ENCODE measurements around the gene PLXDC2. TPM values are rescaled to one million over a fixed set of nuclear protein-coding genes. Genes with fewer than 3 reads are reported as not detected.

The PLXDC2 gene
- total RNA-seq, 2 experiments from 2014 or later, result not detected

GRCh38 chr10:19961076-19962053, 145.1 kb downstream of the PLXDC2 start:
- no peaks in the 10 kb centered on the region for H3K36me3 Mint-ChIP-seq (ENCODE audit: low read depth)
- no peak for ATAC-seq
- intact Hi-C loops (cut with micrococcal nuclease), result no loop called here
- ChIA-PET POLR2A (interaction anchor here (0.6 kb wide), 2 partner anchors 18 to 31 kb away, joined by 3 to 4 read pairs; no protein-coding TSS in a partner anchor), CTCF (interaction anchor here (1.0 kb wide), 1 partner anchor 83 kb away, joined by 3 read pairs; no protein-coding TSS in a partner anchor)
- H3K27me3 Mint-ChIP-seq, result no peaks in the 10 kb centered on the region
- TF ChIP-seq, protein P1, sequence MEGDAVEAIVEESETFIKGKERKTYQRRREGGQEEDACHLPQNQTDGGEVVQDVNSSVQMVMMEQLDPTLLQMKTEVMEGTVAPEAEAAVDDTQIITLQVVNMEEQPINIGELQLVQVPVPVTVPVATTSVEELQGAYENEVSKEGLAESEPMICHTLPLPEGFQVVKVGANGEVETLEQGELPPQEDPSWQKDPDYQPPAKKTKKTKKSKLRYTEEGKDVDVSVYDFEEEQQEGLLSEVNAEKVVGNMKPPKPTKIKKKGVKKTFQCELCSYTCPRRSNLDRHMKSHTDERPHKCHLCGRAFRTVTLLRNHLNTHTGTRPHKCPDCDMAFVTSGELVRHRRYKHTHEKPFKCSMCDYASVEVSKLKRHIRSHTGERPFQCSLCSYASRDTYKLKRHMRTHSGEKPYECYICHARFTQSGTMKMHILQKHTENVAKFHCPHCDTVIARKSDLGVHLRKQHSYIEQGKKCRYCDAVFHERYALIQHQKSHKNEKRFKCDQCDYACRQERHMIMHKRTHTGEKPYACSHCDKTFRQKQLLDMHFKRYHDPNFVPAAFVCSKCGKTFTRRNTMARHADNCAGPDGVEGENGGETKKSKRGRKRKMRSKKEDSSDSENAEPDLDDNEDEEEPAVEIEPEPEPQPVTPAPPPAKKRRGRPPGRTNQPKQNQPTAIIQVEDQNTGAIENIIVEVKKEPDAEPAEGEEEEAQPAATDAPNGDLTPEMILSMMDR (IDR thresholded peaks at IDR 0.05), result no peak
- DNase-seq, result no peak
- no peaks in the 10 kb centered on the region for H3K4me1 Mint-ChIP-seq (ENCODE audit: low read depth)
- H3K9me3 Mint-ChIP-seq, result no peaks in the 10 kb centered on the region
- H3K27ac Mint-ChIP-seq, result no peak overlapping the region
- no peak overlapping the region for H3K4me3 Mint-ChIP-seq

DNA sequence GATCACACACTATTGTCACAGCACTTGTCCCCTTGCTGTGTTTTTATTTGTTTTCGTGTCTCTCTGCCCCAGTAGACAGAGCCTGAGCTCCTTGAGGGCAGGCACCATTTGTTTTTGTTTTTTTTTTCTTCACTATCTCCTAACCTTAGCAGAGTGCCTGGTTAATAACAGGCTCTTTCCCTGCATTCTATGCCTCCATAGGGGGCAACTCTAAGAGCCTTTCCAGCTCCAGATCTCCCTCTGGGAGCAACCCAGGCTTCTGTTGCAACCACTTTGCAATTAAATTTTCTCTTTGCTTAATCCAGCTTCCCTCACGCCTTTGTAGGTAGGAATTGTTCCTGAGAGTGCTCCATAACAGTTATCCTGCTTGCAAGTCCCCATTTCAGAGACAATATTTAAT, 148.4 kb downstream of the PLXDC2 start:
- Mint-ChIP-seq H3K27me3 (no peaks in the 10 kb centered on the region), H3K4me1 (ENCODE audit: low read depth) (no peaks in the 10 kb centered on the region), H3K27ac (no peak overlapping the region), H3K9me3 (no peaks in the 10 kb centered on the region), H3K4me3 (no peak overlapping the region), H3K36me3 (ENCODE audit: low read depth) (no peaks in the 10 kb centered on the region)
- ATAC-seq (no peak), DNase-seq (no peak)
- intact Hi-C loops (cut with micrococcal nuclease), result no loop called here
- CTCF ChIA-PET, result no interaction called here
- POLR2A ChIA-PET, result no interaction called here
- TF ChIP-seq, protein P1 (IDR thresholded peaks at IDR 0.05), result no peak

- Mint-ChIP-seq H3K36me3 (ENCODE audit: low read depth) (no peaks in the 10 kb centered on the region), H3K27ac (no peak overlapping the region), H3K27me3 (no peaks in the 10 kb centered on the region), H3K4me1 (ENCODE audit: low read depth) (no peaks in the 10 kb centered on the region), H3K4me3 (no peak overlapping the region), H3K9me3 (no peaks in the 10 kb centered on the region)
- intact Hi-C loops (cut with micrococcal nuclease), result no loop called here
- DNase-seq, result no peak
- ChIA-PET POLR2A (no interaction called here), CTCF (no interaction called here)
- no peak for ATAC-seq
- TF ChIP-seq, protein P1 (IDR thresholded peaks at IDR 0.05), result no peak
Measured at GRCh38 chr10:19966751-19967150, 150.5 kb downstream of the PLXDC2 start.

DNA sequence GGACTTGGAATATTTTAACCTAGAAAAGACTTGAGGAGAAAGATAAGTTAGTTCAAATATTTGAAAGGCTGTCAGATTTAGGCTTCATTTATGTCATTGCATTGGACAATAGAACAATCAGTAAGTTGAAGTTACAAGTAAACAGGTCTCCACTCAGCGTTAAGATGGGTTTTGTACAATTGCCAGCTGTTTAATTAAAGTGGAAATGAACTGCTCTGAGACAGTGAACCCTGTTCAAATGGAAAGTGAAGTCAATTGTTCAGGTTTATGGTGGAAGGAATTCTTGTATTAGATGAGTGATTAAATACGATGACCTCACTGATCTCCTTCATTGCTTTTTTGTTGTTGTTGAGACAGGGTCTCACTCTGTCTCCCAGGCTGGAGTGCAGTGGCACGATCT, 151.7 kb downstream of the PLXDC2 start:
- H3K36me3 Mint-ChIP-seq (ENCODE audit: low read depth), result no peaks in the 10 kb centered on the region
- H3K27ac Mint-ChIP-seq, result no peak overlapping the region
- TF ChIP-seq, protein P1 (IDR thresholded peaks at IDR 0.05), result no peak
- no peaks in the 10 kb centered on the region for H3K9me3 Mint-ChIP-seq
- ATAC-seq (no peak), DNase-seq (no peak)
- POLR2A ChIA-PET, result no interaction called here
- H3K27me3 Mint-ChIP-seq, result no peaks in the 10 kb centered on the region
- CTCF ChIA-PET, result no interaction called here
- no peaks in the 10 kb centered on the region for H3K4me1 Mint-ChIP-seq (ENCODE audit: low read depth)
- no peak overlapping the region for H3K4me3 Mint-ChIP-seq
- intact Hi-C loops (cut with micrococcal nuclease), result no loop called here

DNA sequence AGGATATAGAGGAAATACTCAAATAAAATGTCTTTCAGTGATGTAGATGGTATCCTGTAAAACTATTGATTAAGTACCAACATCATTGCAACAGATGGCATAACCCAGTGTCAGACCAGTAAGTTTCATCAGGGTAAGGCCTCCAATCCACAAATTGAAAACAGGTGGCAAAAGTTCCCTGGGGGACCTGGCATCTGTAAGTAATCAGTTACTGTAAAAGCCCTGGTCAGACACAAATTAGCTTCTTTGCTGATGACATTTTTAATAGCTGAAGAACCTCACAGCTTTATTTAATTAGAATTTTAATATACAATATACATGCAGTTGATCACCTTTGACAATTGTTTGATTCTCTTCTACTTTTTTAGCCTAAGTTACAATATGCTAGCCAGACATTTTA, 152.5 kb downstream of the PLXDC2 start:
- no peaks in the 10 kb centered on the region for H3K4me1 Mint-ChIP-seq (ENCODE audit: low read depth)
- POLR2A ChIA-PET, result no interaction called here
- H3K9me3 Mint-ChIP-seq, result no peaks in the 10 kb centered on the region
- H3K4me3 Mint-ChIP-seq, result no peak overlapping the region
- DNase-seq (no peak), ATAC-seq (no peak)
- no peak overlapping the region for H3K27ac Mint-ChIP-seq
- CTCF ChIA-PET, result no interaction called here
- no peaks in the 10 kb centered on the region for H3K36me3 Mint-ChIP-seq (ENCODE audit: low read depth)
- TF ChIP-seq, protein P1 (IDR thresholded peaks at IDR 0.05), result no peak
- no peaks in the 10 kb centered on the region for H3K27me3 Mint-ChIP-seq
- intact Hi-C loops (cut with micrococcal nuclease), result no loop called here
